Measurements from ENCODE around the gene PLCL1.

PLCL1 gene

DNA sequence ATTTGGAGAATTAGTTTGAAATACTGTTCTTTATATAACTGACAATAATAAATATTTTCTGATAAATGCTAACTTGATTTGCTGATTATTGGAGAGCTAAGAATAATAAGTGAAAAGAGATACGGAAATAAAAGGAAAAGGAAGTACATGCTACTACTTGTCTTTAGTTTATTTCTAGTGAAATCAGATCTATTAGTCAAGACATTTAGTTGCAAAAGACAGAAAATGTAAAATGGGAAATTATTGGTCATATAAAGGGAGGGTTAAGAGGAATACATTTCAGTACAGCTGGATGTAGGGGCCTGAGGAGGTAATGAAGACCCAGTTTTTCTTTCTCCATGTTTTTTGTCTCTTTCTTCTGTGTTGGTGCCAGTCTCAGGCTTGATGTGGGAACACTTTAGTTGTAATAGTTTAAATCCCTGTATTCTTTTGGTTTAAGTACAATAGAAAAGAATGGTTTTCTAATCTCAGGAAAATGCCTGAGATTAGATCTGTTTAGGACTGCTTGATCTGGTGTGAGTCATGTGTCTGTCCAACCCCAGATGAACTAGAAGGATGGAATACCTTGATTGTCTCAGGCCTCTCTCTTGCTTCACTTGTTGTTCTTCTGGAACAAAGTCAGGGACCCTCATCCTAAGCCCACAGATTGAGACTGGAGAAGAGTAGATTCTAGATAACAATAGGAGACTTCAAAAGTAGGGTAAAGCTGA is 58.0 kb downstream of the PLCL1 start:
- TF ChIP-seq, protein P1, sequence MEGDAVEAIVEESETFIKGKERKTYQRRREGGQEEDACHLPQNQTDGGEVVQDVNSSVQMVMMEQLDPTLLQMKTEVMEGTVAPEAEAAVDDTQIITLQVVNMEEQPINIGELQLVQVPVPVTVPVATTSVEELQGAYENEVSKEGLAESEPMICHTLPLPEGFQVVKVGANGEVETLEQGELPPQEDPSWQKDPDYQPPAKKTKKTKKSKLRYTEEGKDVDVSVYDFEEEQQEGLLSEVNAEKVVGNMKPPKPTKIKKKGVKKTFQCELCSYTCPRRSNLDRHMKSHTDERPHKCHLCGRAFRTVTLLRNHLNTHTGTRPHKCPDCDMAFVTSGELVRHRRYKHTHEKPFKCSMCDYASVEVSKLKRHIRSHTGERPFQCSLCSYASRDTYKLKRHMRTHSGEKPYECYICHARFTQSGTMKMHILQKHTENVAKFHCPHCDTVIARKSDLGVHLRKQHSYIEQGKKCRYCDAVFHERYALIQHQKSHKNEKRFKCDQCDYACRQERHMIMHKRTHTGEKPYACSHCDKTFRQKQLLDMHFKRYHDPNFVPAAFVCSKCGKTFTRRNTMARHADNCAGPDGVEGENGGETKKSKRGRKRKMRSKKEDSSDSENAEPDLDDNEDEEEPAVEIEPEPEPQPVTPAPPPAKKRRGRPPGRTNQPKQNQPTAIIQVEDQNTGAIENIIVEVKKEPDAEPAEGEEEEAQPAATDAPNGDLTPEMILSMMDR (conservative IDR thresholded peaks at IDR 0.05; ENCODE audit: control insufficient read depth, insufficient read depth, low read depth, low read length) = no peak
- no peak for DNase-seq (ENCODE audit: low read depth)
- H3K4me3 ChIP-seq (ENCODE audit: control insufficient read depth, low read depth, low read length) = no peak overlapping the region

DNA sequence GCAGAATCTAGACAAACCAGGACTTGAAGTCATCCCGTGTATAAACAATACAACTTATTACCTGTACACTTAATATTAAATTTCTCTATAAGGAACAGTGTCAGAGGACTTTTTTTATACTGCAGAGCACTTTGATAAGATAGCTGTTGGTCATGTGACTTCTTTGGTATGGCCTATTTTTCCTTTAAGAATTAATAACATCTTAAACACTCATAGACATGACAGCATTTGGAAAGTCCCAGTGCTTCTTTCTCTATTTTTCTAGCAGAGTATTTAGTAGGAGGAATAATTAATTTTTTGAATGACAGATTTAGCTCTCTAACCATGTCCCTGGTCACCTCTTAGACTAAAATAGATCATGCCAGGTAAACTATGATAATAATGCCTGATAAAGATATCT is 59.4 kb downstream of the PLCL1 start:
- DNase-seq (ENCODE audit: low read depth) = no peak
- TF ChIP-seq, protein P1 (conservative IDR thresholded peaks at IDR 0.05; ENCODE audit: control insufficient read depth, insufficient read depth, low read depth, low read length) = no peak
- H3K4me3 ChIP-seq (ENCODE audit: control insufficient read depth, low read depth, low read length) = no peak overlapping the region

DNA sequence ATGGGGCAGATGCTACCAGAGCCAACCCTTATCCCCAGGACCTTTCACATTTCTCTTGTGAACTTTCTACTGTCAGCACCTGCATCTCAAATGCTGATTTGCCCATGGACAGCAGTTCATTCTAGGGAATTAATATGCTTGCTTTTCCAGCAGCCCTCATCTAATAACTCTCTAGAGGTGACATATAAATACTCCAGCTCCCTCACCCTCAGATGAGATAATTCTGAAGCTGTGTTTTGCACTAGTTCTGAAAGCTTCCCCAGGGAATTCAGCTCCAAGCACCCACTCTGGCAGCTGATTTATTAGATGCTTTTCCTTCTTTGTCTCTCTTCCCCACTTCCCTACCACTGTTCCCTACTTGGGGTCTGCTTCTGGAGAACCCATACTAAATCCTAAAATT is 62.1 kb downstream of the PLCL1 start:
- TF ChIP-seq, protein P1 (conservative IDR thresholded peaks at IDR 0.05; ENCODE audit: control insufficient read depth, insufficient read depth, low read depth, low read length) = no peak
- DNase-seq (ENCODE audit: low read depth) = no peak
- H3K4me3 ChIP-seq (ENCODE audit: control insufficient read depth, low read depth, low read length) = no peak overlapping the region

DNA sequence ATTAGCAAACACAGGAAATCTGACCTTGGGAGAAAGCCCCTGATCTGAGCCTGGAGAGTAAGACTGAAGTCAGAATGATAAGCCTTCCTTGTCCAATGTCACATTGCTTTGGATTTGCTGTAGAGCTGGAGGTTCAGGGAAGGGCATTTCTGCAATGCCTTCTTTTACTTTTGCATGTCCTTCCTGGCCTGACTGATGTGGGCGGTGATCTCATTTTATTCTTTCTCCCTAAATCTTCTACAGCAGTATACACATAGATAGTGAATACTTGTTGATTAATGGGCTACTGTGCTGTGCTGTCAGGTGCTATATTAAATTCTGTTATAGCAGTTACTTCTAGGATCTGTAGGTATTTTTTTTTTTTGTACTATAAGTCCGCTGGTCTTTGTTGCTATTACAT is 62.6 kb downstream of the PLCL1 start:
- TF ChIP-seq, protein P1 (conservative IDR thresholded peaks at IDR 0.05; ENCODE audit: control insufficient read depth, insufficient read depth, low read depth, low read length) = no peak
- H3K4me3 ChIP-seq (ENCODE audit: control insufficient read depth, low read depth, low read length) = no peak overlapping the region
- DNase-seq (ENCODE audit: low read depth) = no peak

DNA sequence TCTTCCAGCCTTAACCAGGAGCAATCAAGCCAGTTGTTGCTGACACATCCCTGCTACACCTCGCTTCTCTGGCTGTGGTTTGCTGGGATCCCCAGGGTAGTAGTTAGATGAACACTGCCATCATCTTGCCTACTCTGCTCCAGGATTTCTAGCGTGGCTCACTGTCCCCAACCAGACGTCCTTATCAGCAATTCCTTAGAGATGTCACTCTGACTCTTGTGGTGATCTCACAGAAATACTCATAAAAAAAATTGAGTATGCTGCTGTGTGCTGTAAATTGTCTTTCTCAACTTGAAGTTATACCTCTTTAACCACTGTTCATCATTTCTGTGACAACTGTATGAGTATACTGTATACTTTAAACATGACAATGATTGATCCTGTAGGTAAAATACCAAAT is 63.2 kb downstream of the PLCL1 start:
- DNase-seq (ENCODE audit: low read depth) = no peak
- TF ChIP-seq, protein P1 (conservative IDR thresholded peaks at IDR 0.05; ENCODE audit: control insufficient read depth, insufficient read depth, low read depth, low read length) = no peak
- H3K4me3 ChIP-seq (ENCODE audit: control insufficient read depth, low read depth, low read length) = no peak overlapping the region

DNA sequence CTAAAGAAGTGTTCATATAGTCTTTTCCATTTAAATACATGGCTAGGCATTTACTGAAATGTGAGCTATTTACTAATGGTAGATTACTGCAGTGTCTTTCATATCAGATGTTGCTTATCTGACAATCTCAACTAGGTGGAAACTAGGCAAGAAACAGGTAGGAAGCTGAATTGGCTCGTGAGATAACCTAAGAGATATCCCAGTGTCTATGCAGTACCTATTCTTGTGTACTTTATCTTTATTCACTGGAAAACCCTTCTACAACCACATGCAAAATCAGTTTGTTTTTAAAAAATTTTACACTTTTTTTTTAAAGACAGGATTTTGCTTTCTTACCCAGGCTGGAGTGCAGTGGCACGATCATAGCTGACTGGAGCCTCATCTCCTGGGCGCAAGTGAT is 63.8 kb downstream of the PLCL1 start:
- H3K4me3 ChIP-seq (ENCODE audit: control insufficient read depth, low read depth, low read length) = no peak overlapping the region
- TF ChIP-seq, protein P1 (conservative IDR thresholded peaks at IDR 0.05; ENCODE audit: control insufficient read depth, insufficient read depth, low read depth, low read length) = no peak
- no peak for DNase-seq (ENCODE audit: low read depth)

DNA sequence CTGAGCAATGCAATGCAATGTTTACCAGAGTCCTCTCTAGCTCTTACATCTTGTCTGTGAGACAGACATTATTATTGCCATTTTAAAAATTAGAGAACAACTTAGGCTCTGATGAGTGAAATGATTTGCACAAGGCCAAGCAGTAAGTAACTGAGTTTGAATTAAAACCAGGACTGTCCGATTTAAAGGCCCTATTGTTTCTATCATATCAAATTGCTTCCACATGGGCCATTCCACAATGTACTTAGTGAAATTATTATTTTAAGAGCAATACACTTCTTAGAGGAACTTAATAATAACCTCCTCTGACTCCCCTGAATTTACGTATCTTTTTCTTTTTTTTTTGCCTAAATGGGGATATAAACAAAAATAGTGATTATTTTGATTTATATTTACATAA is 64.6 kb downstream of the PLCL1 start:
- TF ChIP-seq, protein P1 (conservative IDR thresholded peaks at IDR 0.05; ENCODE audit: control insufficient read depth, insufficient read depth, low read depth, low read length) = no peak
- no peak overlapping the region for H3K4me3 ChIP-seq (ENCODE audit: control insufficient read depth, low read depth, low read length)
- DNase-seq (ENCODE audit: low read depth) = no peak

Data from fibroblast of mammary gland (primary cell).